Fibroblast of mammary gland (primary cell): Measurements from ENCODE around the gene BCKDHA.

Source experiments
- DNase-seq: peaks from one replicate; pipeline ENCODE4 v3.0.0-alpha.2; 2010; ENCODE audit warnings: low read depth
- H3K4me3 ChIP-seq: 2 replicates; pipeline ENCODE4 v1.5.1; 2011; ENCODE audit warnings: low read depth, mild to moderate bottlenecking, low read length, moderate library complexity; ENCODE audit not compliant: control insufficient read depth
- CTCF ChIP-seq: conservative IDR thresholded peaks from 2 replicates; pipeline ENCODE4 v1.5.1; 2011; ENCODE audit warnings: low read depth, low read length, inconsistent platforms; ENCODE audit not compliant: control insufficient read depth, insufficient read depth

Gene BCKDHA

GRCh38 chr19:41445575-41445974 lies 48.0 kb downstream of the BCKDHA start:
- DNase-seq = no peak
- no peak overlapping the region for H3K4me3 ChIP-seq
- no peak for TF ChIP-seq CTCF

GRCh38 chr19:41447732-41448332 lies 50.2 kb downstream of the BCKDHA start:
- no peak for TF ChIP-seq CTCF
- no peak for DNase-seq

GRCh38 chr19:41449079-41449864 lies 51.7 kb downstream of the BCKDHA start:
- peak overlapping the region; percentile 23 for H3K4me3 ChIP-seq
- peak; percentile 97 for TF ChIP-seq CTCF

More at GRCh38 chr19:41447732-41448332, 50.2 kb downstream of the BCKDHA start:
- H3K4me3 ChIP-seq = no peak overlapping the region

GRCh38 chr19:41449865-41450178 lies 52.2 kb downstream of the BCKDHA start:
- DNase-seq = no peak
- H3K4me3 ChIP-seq = no peak overlapping the region
- no peak for TF ChIP-seq CTCF

More at GRCh38 chr19:41449079-41449864, 51.7 kb downstream of the BCKDHA start:
- DNase-seq = peak; percentile 64

- no peak for TF ChIP-seq CTCF
- H3K4me3 ChIP-seq = no peak overlapping the region
- no peak for DNase-seq
Measured at GRCh38 chr19:41452584-41453275, 55.1 kb downstream of the BCKDHA start.

- H3K4me3 ChIP-seq = no peak overlapping the region
- no peak for DNase-seq
- TF ChIP-seq CTCF = no peak
Measured at GRCh38 chr19:41455936-41456335, 58.3 kb downstream of the BCKDHA start.
